Neural progenitor cell (in vitro differentiated cells): ENCODE results near the gene DDX10. TPM values are rescaled to one million over a fixed set of nuclear protein-coding genes. Genes with fewer than 3 reads are reported as not detected.

Experiments
- DNase-seq: peaks from one replicate; pipeline ENCODE4 v3.0.0-alpha.2; 2016; ENCODE audit warnings: low spot score
- H2AFZ ChIP-seq: fragments of 200-600 bp; sonication (generic); replicated peaks from 2 replicates; pipeline ENCODE4 v1.6.1; 2016; ENCODE audit warnings: antibody characterized with exemption
- H3F3A ChIP-seq: fragments of 200-600 bp; sonication (generic); 2 replicates; pipeline ENCODE4 v1.6.1; 2016; ENCODE audit warnings: antibody characterized with exemption, low read depth
- H3K27ac ChIP-seq: fragments of 200-600 bp; sonication (generic); 2 replicates; pipeline ENCODE4 v1.5.1; 2016; ENCODE audit warnings: mild to moderate bottlenecking
- H3K27me3 ChIP-seq: fragments of 200-600 bp; sonication (generic); 2 replicates; pipeline ENCODE4 v1.6.1; 2016; ENCODE audit warnings: mild to moderate bottlenecking, moderate library complexity
- H3K36me3 ChIP-seq: fragments of 200-600 bp; sonication (generic); 2 replicates; pipeline ENCODE4 v1.5.1; 2016
- H3K4me1 ChIP-seq: fragments of 200-600 bp; sonication (generic); 2 replicates; pipeline ENCODE4 v1.6.1; 2016; ENCODE audit warnings: mixed run types
- H3K4me2 ChIP-seq: fragments of 200-600 bp; sonication (generic); 2 replicates; pipeline ENCODE4 v1.6.1; 2016
- H3K4me3 ChIP-seq: fragments of 200-600 bp; sonication (generic); 2 replicates; pipeline ENCODE4 v1.5.1; 2016
- H3K79me2 ChIP-seq: fragments of 200-600 bp; sonication (generic); 2 replicates; pipeline ENCODE4 v1.6.1; 2016; ENCODE audit warnings: low read depth
- H3K9ac ChIP-seq: fragments of 200-600 bp; sonication (generic); 2 replicates; pipeline ENCODE4 v1.6.1; 2016
- H3K9me3 ChIP-seq: fragments of 200-600 bp; sonication (generic); 2 replicates; pipeline ENCODE4 v1.5.1; 2016; ENCODE audit warnings: low read depth
- H4K20me1 ChIP-seq: fragments of 200-600 bp; sonication (generic); 2 replicates; pipeline ENCODE4 v1.6.1; 2016; ENCODE audit warnings: low read depth
- H3K27ac Mint-ChIP-seq: 3 replicates; pipeline ENCODE4 v1.8.0; 2021; ENCODE audit warnings: mixed read lengths
- H3K27me3 Mint-ChIP-seq: 2 replicates; pipeline ENCODE4 v1.8.0; 2022; ENCODE audit warnings: low read depth, mild to moderate bottlenecking, inconsistent platforms, moderate library complexity, mixed read lengths; ENCODE audit not compliant: insufficient read depth
- H3K36me3 Mint-ChIP-seq: 3 replicates; pipeline ENCODE4 v1.8.0; 2021; ENCODE audit warnings: mixed read lengths
- H3K4me1 Mint-ChIP-seq: 3 replicates; pipeline ENCODE4 v1.8.0; 2021; ENCODE audit warnings: mixed read lengths
- H3K4me3 Mint-ChIP-seq: 3 replicates; pipeline ENCODE4 v1.8.0; 2021; ENCODE audit warnings: mild to moderate bottlenecking, moderate library complexity, mixed read lengths
- H3K9me3 Mint-ChIP-seq: 3 replicates; pipeline ENCODE4 v1.8.0; 2020; ENCODE audit warnings: mixed read lengths
- EZH2 ChIP-seq: fragments of 200-600 bp; sonication (generic); IDR thresholded peaks from 2 replicates; pipeline ENCODE4 v1.6.1; 2017; ENCODE audit warnings: antibody characterized with exemption, mild to moderate bottlenecking, moderate library complexity
- EZH2phosphoT487 ChIP-seq: fragments of 200-600 bp; sonication (generic); IDR thresholded peaks from 2 replicates; pipeline ENCODE4 v1.6.1; 2017; ENCODE audit warnings: antibody characterized with exemption
- total RNA-seq: library from RNA; depleted of rRNA; stranded (reverse); fragments of >200 nt; gene quantifications from 2 replicates; pipeline ENCODE4 v1.2.3, GENCODE V29; 2015; ENCODE audit warnings: low replicate concordance
- TF ChIP-seq, protein P1 (sequence below): fragments of 200-600 bp; sonication (generic); IDR thresholded peaks from 2 replicates; pipeline ENCODE4 v1.5.1; 2017; ENCODE audit warnings: antibody characterized with exemption, mild to moderate bottlenecking

DDX10 gene
- total RNA-seq, 1 donor from 2014 or later: 34.1 TPM

DNA sequence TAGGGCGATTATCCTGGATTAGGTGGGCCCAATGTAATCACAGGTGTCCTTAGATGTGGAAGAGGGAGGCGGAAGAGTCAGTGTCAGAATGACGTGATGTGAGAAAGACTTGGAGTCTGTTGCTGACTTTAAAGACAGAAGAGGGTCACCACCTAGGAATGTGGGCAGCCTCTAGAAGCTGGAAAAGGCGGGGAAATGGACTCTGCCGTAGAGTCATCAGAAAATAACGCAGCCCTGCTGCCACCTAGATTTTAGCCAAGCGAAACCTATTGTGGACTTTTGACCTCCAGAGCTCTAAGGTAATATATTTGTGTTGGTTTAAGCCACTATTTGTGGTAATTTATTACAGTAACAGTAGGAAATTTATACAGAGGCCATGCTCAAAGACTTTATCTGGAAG is 4.8 kb downstream of the DDX10 start:
- Histone ChIP-seq H3K4me3 (no peak overlapping the region), H3K79me2 (peaks cover 84% of the 10 kb centered on the region), H3K27me3 (no peaks in the 10 kb centered on the region), H3K4me2 (no peak overlapping the region), H3K27ac (no peak overlapping the region), H3F3A (no peaks in the 10 kb centered on the region), H2AFZ (no peak overlapping the region), H3K9me3 (no peaks in the 10 kb centered on the region), H3K9ac (no peak overlapping the region), H3K36me3 (no peaks in the 10 kb centered on the region), H3K4me1 (peaks cover 10% of the 10 kb centered on the region), H4K20me1 (no peaks in the 10 kb centered on the region)
- no peak overlapping the region for H3K4me3 Mint-ChIP-seq
- no peaks in the 10 kb centered on the region for H3K27me3 Mint-ChIP-seq
- peaks cover 31% of the 10 kb centered on the region for H3K4me1 Mint-ChIP-seq
- no peaks in the 10 kb centered on the region for H3K9me3 Mint-ChIP-seq
- TF ChIP-seq EZH2phosphoT487 (no peak), EZH2 (no peak)
- TF ChIP-seq, protein P1, sequence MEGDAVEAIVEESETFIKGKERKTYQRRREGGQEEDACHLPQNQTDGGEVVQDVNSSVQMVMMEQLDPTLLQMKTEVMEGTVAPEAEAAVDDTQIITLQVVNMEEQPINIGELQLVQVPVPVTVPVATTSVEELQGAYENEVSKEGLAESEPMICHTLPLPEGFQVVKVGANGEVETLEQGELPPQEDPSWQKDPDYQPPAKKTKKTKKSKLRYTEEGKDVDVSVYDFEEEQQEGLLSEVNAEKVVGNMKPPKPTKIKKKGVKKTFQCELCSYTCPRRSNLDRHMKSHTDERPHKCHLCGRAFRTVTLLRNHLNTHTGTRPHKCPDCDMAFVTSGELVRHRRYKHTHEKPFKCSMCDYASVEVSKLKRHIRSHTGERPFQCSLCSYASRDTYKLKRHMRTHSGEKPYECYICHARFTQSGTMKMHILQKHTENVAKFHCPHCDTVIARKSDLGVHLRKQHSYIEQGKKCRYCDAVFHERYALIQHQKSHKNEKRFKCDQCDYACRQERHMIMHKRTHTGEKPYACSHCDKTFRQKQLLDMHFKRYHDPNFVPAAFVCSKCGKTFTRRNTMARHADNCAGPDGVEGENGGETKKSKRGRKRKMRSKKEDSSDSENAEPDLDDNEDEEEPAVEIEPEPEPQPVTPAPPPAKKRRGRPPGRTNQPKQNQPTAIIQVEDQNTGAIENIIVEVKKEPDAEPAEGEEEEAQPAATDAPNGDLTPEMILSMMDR: no peak
- no peak for DNase-seq
- peaks cover 24% of the 10 kb centered on the region for H3K36me3 Mint-ChIP-seq
- no peak overlapping the region for H3K27ac Mint-ChIP-seq

DNA sequence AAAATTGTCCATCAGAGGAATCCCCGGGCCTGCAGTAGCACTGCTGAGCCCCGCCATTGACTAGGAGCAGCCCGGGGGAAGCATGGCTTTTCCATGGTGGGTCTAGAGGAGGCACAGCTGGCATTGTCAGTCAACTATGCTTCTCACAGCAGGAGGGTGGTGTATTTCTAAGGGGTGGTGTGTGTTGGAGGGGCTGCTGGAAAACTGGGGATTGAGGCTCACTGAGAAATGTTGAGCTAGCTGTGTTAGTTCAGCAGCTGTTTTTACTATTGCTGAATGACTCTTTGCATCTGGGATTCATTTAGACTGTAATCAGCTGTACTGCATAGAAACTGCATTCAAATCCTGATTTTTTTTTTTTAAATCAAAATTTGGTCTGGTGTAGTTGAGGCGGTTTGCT is 5.6 kb downstream of the DDX10 start:
- Histone ChIP-seq H3K4me3 (no peak overlapping the region), H3K27me3 (no peaks in the 10 kb centered on the region), H3K9ac (no peak overlapping the region), H3K27ac (no peak overlapping the region), H2AFZ (no peak overlapping the region), H3K4me1 (peaks cover 10% of the 10 kb centered on the region), H3F3A (no peaks in the 10 kb centered on the region), H4K20me1 (no peaks in the 10 kb centered on the region), H3K9me3 (no peaks in the 10 kb centered on the region), H3K36me3 (no peaks in the 10 kb centered on the region), H3K4me2 (no peak overlapping the region), H3K79me2 (peaks cover 80% of the 10 kb centered on the region)
- TF ChIP-seq EZH2phosphoT487: no peak
- TF ChIP-seq, protein P1: no peak
- no peak for TF ChIP-seq EZH2
- no peak for DNase-seq
- Mint-ChIP-seq H3K27ac (no peak overlapping the region), H3K4me3 (no peak overlapping the region), H3K27me3 (no peaks in the 10 kb centered on the region), H3K9me3 (no peaks in the 10 kb centered on the region), H3K36me3 (peaks cover 25% of the 10 kb centered on the region), H3K4me1 (peaks cover 29% of the 10 kb centered on the region)

DNA sequence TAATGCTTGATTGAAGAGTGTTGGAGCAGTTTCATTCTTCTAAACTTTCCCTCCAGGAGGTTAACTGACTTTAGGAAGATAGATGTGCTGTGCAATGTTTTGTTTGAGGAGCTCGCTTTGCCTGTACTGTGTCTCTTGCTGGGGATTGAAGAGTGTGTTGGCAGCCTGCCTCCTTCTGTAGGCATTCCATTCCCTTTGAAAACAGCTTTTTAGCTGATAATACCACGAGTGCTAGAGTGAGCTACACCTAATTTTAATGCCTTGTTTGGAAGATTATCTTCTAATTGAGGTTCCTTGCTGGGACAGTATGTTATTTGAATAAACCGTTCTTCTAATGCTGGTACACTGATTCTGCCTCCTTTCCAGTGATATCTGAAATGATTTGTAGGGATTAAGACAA is 7.2 kb downstream of the DDX10 start:
- no peak overlapping the region for H3K4me2 ChIP-seq
- no peak overlapping the region for H3K4me3 ChIP-seq
- peaks cover 64% of the 10 kb centered on the region for H3K79me2 ChIP-seq

More for the DNA sequence above, 7.2 kb downstream of the DDX10 start:
- Mint-ChIP-seq H3K4me1 (peaks cover 17% of the 10 kb centered on the region), H3K36me3 (peaks cover 26% of the 10 kb centered on the region), H3K27ac (no peak overlapping the region), H3K4me3 (no peak overlapping the region), H3K9me3 (no peaks in the 10 kb centered on the region), H3K27me3 (no peaks in the 10 kb centered on the region)
- Histone ChIP-seq H4K20me1 (no peaks in the 10 kb centered on the region), H3K9ac (no peak overlapping the region), H3F3A (no peaks in the 10 kb centered on the region), H3K4me1 (peaks cover 6% of the 10 kb centered on the region), H3K36me3 (no peaks in the 10 kb centered on the region), H2AFZ (no peak overlapping the region), H3K9me3 (no peaks in the 10 kb centered on the region), H3K27me3 (no peaks in the 10 kb centered on the region), H3K27ac (no peak overlapping the region)
- TF ChIP-seq EZH2phosphoT487: no peak
- TF ChIP-seq, protein P1: no peak
- TF ChIP-seq EZH2: no peak
- DNase-seq: peak; percentile 13
